Endothelial cell of umbilical vein (primary cell): ENCODE data around the gene PDK1. TPM values are rescaled to one million over a fixed set of nuclear protein-coding genes. Genes with fewer than 3 reads are reported as not detected.

Experiments
- BruUV-seq: library from RNA; stranded (reverse); fragments of 400-500 nt; replicated peaks from 2 replicates; lab custom pipeline; 2021; lab: Mats Ljungman, UMichigan
- CTCF ChIA-PET: fragments of 300-600, 350-600 bp; sonication (Branson Sonifier 250); formaldehyde crosslinking; loops from one replicate; lab custom pipeline; 2021; ENCODE audit warnings: antibody characterized with exemption, inconsistent platforms; lab: Charles Lee
- POLR2A ChIA-PET: fragments of 300-600, 350-600 bp; sonication (Branson Sonifier 250); formaldehyde crosslinking; loops from one replicate; lab custom pipeline; 2021; ENCODE audit warnings: antibody characterized with exemption, inconsistent platforms; lab: Charles Lee
- DNase-seq: peaks from one replicate; pipeline ENCODE4 v3.0.0-alpha.2; 2011; ENCODE audit warnings: low read depth, low spot score
- FAIRE-seq: peaks from 2 replicates; lab custom pipeline; 2011; peaks lifted over from hg19 to GRCh38; lab: Jason Lieb, UNC
- H2AFZ ChIP-seq: 2 replicates; pipeline ENCODE4 v1.6.0; 2012; ENCODE audit warnings: low read depth, low read length, control low read depth, inconsistent platforms
- H3K27ac ChIP-seq: 2 replicates; pipeline ENCODE4 v1.5.1; 2011; ENCODE audit warnings: low read depth, mild to moderate bottlenecking, control low read depth, low read length, moderate library complexity; ENCODE audit not compliant: insufficient read depth
- H3K27me3 ChIP-seq, 2 experiments: 2 replicates each; pipeline versions ENCODE4 v1.6.0 to v1.6.1; 2011; ENCODE audit warnings: low read length in 2 of 2, mixed read lengths in 1 of 2; ENCODE audit not compliant: control insufficient read depth in 2 of 2, insufficient read depth in 2 of 2
- H3K36me3 ChIP-seq, 2 experiments: 2 replicates in 1 of 2; 3 replicates in 1 of 2; pipeline ENCODE4 v1.5.1; 2011; ENCODE audit warnings: low read length in 2 of 2, mild to moderate bottlenecking in 1 of 2, moderate library complexity in 1 of 2; ENCODE audit not compliant: control insufficient read depth in 2 of 2, insufficient read depth in 2 of 2; ENCODE audit errors: extremely low read depth in 1 of 2
- H3K4me1 ChIP-seq: 3 replicates; pipeline ENCODE4 v1.5.1; 2011; ENCODE audit warnings: mild to moderate bottlenecking, low read length; ENCODE audit not compliant: control insufficient read depth, insufficient read depth; ENCODE audit errors: extremely low read depth
- H3K4me2 ChIP-seq: 2 replicates; pipeline ENCODE4 v1.6.1; 2011; ENCODE audit warnings: low read length, control low read depth, mixed read lengths; ENCODE audit not compliant: insufficient read depth
- H3K4me3 ChIP-seq, 3 experiments: fragments of 200-600 bp in 1 of 3; sonication (generic), shearing (Covaris generic) in 1 of 3; replicated peaks in 1 of 3; 2 replicates each; pipeline ENCODE4 v1.5.1; 2011 to 2016; ENCODE audit warnings: control low read depth in 3 of 3, low read length in 3 of 3, mild to moderate bottlenecking in 2 of 3, inconsistent platforms in 1 of 3, low read depth in 1 of 3, moderate library complexity in 1 of 3; ENCODE audit not compliant: insufficient read depth in 1 of 3
- H3K79me2 ChIP-seq: 2 replicates; pipeline ENCODE4 v1.6.0; 2012; ENCODE audit warnings: low read length, inconsistent platforms; ENCODE audit not compliant: control insufficient read depth, insufficient read depth
- H3K9ac ChIP-seq: replicated peaks from 2 replicates; pipeline ENCODE3; 2011; ENCODE audit warnings: low read length, control low read depth; ENCODE audit not compliant: insufficient read depth; ENCODE audit errors: extremely low read depth
- H3K9me1 ChIP-seq: replicated peaks from 3 replicates; pipeline ENCODE4 v1.6.0; 2011; ENCODE audit warnings: mild to moderate bottlenecking, low read length; ENCODE audit not compliant: control insufficient read depth, insufficient read depth; ENCODE audit errors: extremely low read depth
- H3K9me3 ChIP-seq: replicated peaks from 2 replicates; pipeline ENCODE4 v1.5.1; 2012; ENCODE audit warnings: low read length, inconsistent platforms; ENCODE audit not compliant: control insufficient read depth, insufficient read depth
- H4K20me1 ChIP-seq: replicated peaks from 2 replicates; pipeline ENCODE3; 2011; ENCODE audit warnings: mild to moderate bottlenecking, low read length; ENCODE audit not compliant: control insufficient read depth, insufficient read depth; ENCODE audit errors: extremely low read depth
- FOS ChIP-seq: IDR thresholded peaks from 2 replicates; pipeline ENCODE4 v1.6.1; 2011; ENCODE audit warnings: mild to moderate bottlenecking, low read length, moderate library complexity, borderline replicate concordance; ENCODE audit not compliant: insufficient read depth
- GATA2 ChIP-seq: IDR thresholded peaks from 2 replicates; pipeline ENCODE4 v1.7.0; 2011; ENCODE audit warnings: low read depth, mild to moderate bottlenecking, moderate library complexity, mixed read lengths, low read length; ENCODE audit not compliant: insufficient read length, insufficient read depth
- MAX ChIP-seq: IDR thresholded peaks from 2 replicates; pipeline ENCODE4 v1.6.1; 2011; ENCODE audit not compliant: insufficient read depth, insufficient read length
- MYC ChIP-seq: IDR thresholded peaks from one replicate; pipeline ENCODE4 v1.6.1; 2011; ENCODE audit warnings: mild to moderate bottlenecking, low read depth, low read length
- POLR2AphosphoS5 ChIP-seq: IDR thresholded peaks from 2 replicates; pipeline ENCODE4 v1.6.1; 2012; ENCODE audit warnings: low read depth, mild to moderate bottlenecking, control low read depth, low read length, moderate library complexity; ENCODE audit not compliant: insufficient read depth
- dilution Hi-C: fragments of 300-500 bp; cut with MboI; formaldehyde crosslinking; loops from one replicate; pipeline ENCODE4 v1.15.0; 2019; ENCODE audit warnings: low sequenced_read_pairs; ENCODE audit not compliant: extremely low pct_ligation_motif_present
- intact Hi-C: fragments of 100-400 bp; cut with micrococcal nuclease; formaldehyde crosslinking; loops from one replicate; pipeline ENCODE4 v1.10.0; 2022
- polyA plus RNA-seq, 4 experiments: library from polyadenylated mRNA; depleted of rRNA in 3 of 4; stranded (reverse) in 3 of 4; unstranded in 1 of 4; fragments of >200 nt; gene quantifications; 2 replicates each; pipeline versions ENCODE4 v1.2.1 to v1.2.3, GENCODE V29; 2011 to 2012; ENCODE audit warnings: missing spikeins in 1 of 4
- total RNA-seq: library from RNA; stranded (reverse); gene quantifications from 2 replicates; pipeline ENCODE4 v1.2.3, GENCODE V29; 2021

PDK1 gene
- total and polyA plus RNA-seq, 2 donors (not counting 3 experiments of a cell fraction or from before 2014, with no cell fraction given): 3.7 to 16.9 TPM

GRCh38 chr2:172655091-172655837, 99.4 kb downstream of the PDK1 start:
- H3K4me1 ChIP-seq: no peaks in the 10 kb centered on the region
- H3K4me3 ChIP-seq: no peak overlapping the region
- no peak overlapping the region for H2AFZ ChIP-seq
- ChIA-PET CTCF (interaction anchor here (1.1 to 3.2 kb wide), 7 partner anchors 8 to 61 kb away, joined by 3 to 16 read pairs (median 7); no protein-coding TSS in a partner anchor), POLR2A (no interaction called here)
- H3K9me3 ChIP-seq: no peaks in the 10 kb centered on the region
- TF ChIP-seq MYC (no peak), MAX (no peak), GATA2 (no peak), FOS (peak; percentile 57), POLR2AphosphoS5 (no peak)
- H3K27ac ChIP-seq: no peak overlapping the region
- H4K20me1 ChIP-seq: no peaks in the 10 kb centered on the region
- no peak overlapping the region for H3K4me2 ChIP-seq
- H3K9me1 ChIP-seq: no peaks in the 10 kb centered on the region
- no peaks in the 10 kb centered on the region for H3K79me2 ChIP-seq
- no peaks in the 10 kb centered on the region for H3K27me3 ChIP-seq
- no TSS peak for BruUV-seq
- FAIRE-seq: no peak
- peak; percentile 11 for DNase-seq
- H3K36me3 ChIP-seq: no peaks in the 10 kb centered on the region
- dilution Hi-C loops: no loop called here
- intact Hi-C loops: no loop called here
- no peak overlapping the region for H3K9ac ChIP-seq
